ENCODE measurements around the gene CXCR2.

Gene CXCR2

GRCh38 chr2:218123986-218124385 lies 1.8 kb upstream of the CXCR2 start:
- Histone ChIP-seq H3K4me2 (ENCODE audit: low read depth, low read length, poor library complexity, severe bottlenecking) (no peak overlapping the region), H2AFZ (ENCODE audit: low read depth, low read length, severe bottlenecking) (no peak overlapping the region), H3K27me3 (ENCODE audit: low read length) (0 out of 2 replicates have a peak, but pooled peaks cover 2% of the 10 kb centered on the region), H4K20me1 (ENCODE audit: low read depth, low read length) (no peaks in the 10 kb centered on the region), H3K79me2 (ENCODE audit: insufficient read depth, low read length) (no peaks in the 10 kb centered on the region), H3F3A (ENCODE audit: insufficient read depth) (no peaks in the 10 kb centered on the region), H3K4me3 (ENCODE audit: insufficient read depth, low read length, poor library complexity, severe bottlenecking) (no peak overlapping the region), H3K36me3 (ENCODE audit: low read length) (no peaks in the 10 kb centered on the region), H3K9me3 (ENCODE audit: insufficient read depth, low read length) (no peaks in the 10 kb centered on the region), H3K27ac (ENCODE audit: low read depth, low read length) (no peak overlapping the region), H3K9ac (ENCODE audit: low read length) (no peak overlapping the region), H3K9me2 (replicated peaks; ENCODE audit: insufficient read depth, low read length) (no peaks in the 10 kb centered on the region)
- TF ChIP-seq CTCF (IDR thresholded peaks at IDR 0.05; ENCODE audit: insufficient read depth, low read length, poor library complexity, severe bottlenecking): no peak

- no peak overlapping the region for H3K27ac ChIP-seq (ENCODE audit: low read depth, low read length)
- H4K20me1 ChIP-seq (ENCODE audit: low read depth, low read length): no peaks in the 10 kb centered on the region
- no peaks in the 10 kb centered on the region for H3K79me2 ChIP-seq (ENCODE audit: insufficient read depth, low read length)
- no peak for TF ChIP-seq CTCF (IDR thresholded peaks at IDR 0.05; ENCODE audit: insufficient read depth, low read length, poor library complexity, severe bottlenecking)
- TF ChIP-seq EZH2phosphoT487 (conservative IDR thresholded peaks at IDR 0.05; ENCODE audit: low read length): no peak
- H3K9ac ChIP-seq (ENCODE audit: low read length): no peak overlapping the region
- no peaks in the 10 kb centered on the region for H3K9me3 ChIP-seq (ENCODE audit: insufficient read depth, low read length)
- H3K27me3 ChIP-seq (ENCODE audit: low read length): 0 out of 2 replicates have a peak, but pooled peaks cover 2% of the 10 kb centered on the region
- no peak overlapping the region for H3K4me3 ChIP-seq (ENCODE audit: insufficient read depth, low read length, poor library complexity, severe bottlenecking)
- no peak overlapping the region for H3K4me2 ChIP-seq (ENCODE audit: low read depth, low read length, poor library complexity, severe bottlenecking)
- H3K36me3 ChIP-seq (ENCODE audit: low read length): no peaks in the 10 kb centered on the region
- no peak overlapping the region for H2AFZ ChIP-seq (ENCODE audit: low read depth, low read length, severe bottlenecking)
- H3K9me2 ChIP-seq (replicated peaks; ENCODE audit: insufficient read depth, low read length): no peaks in the 10 kb centered on the region
- no peaks in the 10 kb centered on the region for H3F3A ChIP-seq (ENCODE audit: insufficient read depth)
These were observed 733 bp upstream of the CXCR2 start for GRCh38 chr2:218125095-218125494.

GRCh38 chr2:218127929-218128455 lies 2.2 kb downstream of the CXCR2 start:
- Histone ChIP-seq H2AFZ (ENCODE audit: low read depth, low read length, severe bottlenecking) (no peak overlapping the region), H3K9me3 (ENCODE audit: insufficient read depth, low read length) (no peaks in the 10 kb centered on the region), H4K20me1 (ENCODE audit: low read depth, low read length) (no peaks in the 10 kb centered on the region), H3K27me3 (ENCODE audit: low read length) (0 out of 2 replicates have a peak, but pooled peaks cover 2% of the 10 kb centered on the region), H3K27ac (ENCODE audit: low read depth, low read length) (no peak overlapping the region), H3K36me3 (ENCODE audit: low read length) (no peaks in the 10 kb centered on the region), H3K4me2 (ENCODE audit: low read depth, low read length, poor library complexity, severe bottlenecking) (no peak overlapping the region), H3K9me2 (replicated peaks; ENCODE audit: insufficient read depth, low read length) (no peaks in the 10 kb centered on the region), H3K79me2 (ENCODE audit: insufficient read depth, low read length) (no peaks in the 10 kb centered on the region), H3K4me3 (ENCODE audit: insufficient read depth, low read length, poor library complexity, severe bottlenecking) (no peak overlapping the region), H3F3A (ENCODE audit: insufficient read depth) (no peaks in the 10 kb centered on the region), H3K9ac (ENCODE audit: low read length) (no peak overlapping the region)
- TF ChIP-seq EZH2phosphoT487 (conservative IDR thresholded peaks at IDR 0.05; ENCODE audit: low read length): no peak
- TF ChIP-seq CTCF (IDR thresholded peaks at IDR 0.05; ENCODE audit: insufficient read depth, low read length, poor library complexity, severe bottlenecking): no peak
